T-cell (primary cell): ENCODE measurements around the gene CPEB1. TPM values are rescaled to one million over a fixed set of nuclear protein-coding genes. Genes with fewer than 3 reads are reported as not detected.

Source experiments
- ATAC-seq, 4 experiments: fragments of 200-7000 bp in 3 of 4; fragments of 150-1000 bp in 1 of 4; cut with Tn5 transposase; replicated peaks in 1 of 4; 1 replicate in 3 of 4; 2 replicates in 1 of 4; pipeline ENCODE4 v1.10.0; 2021; ENCODE audit warnings: moderate library complexity in 3 of 4, mild to moderate bottlenecking in 2 of 4, moderate number of reproducible peaks in 1 of 4
- CTCF ChIA-PET, 2 donors: fragments of 300-600 bp; sonication (Branson Sonifier 250); formaldehyde crosslinking; loops; one replicate each; lab custom pipeline; 2022; ENCODE audit warnings: antibody characterized with exemption in 2 of 2; lab: Charles Lee
- POLR2A ChIA-PET, 2 donors: fragments of 300-600 bp; sonication (Branson Sonifier 250); formaldehyde crosslinking; loops; one replicate each; lab custom pipeline; 2022; ENCODE audit warnings: antibody characterized with exemption in 2 of 2; lab: Charles Lee
- DNase-seq, 35 experiments: peaks; one replicate each; pipeline versions ENCODE4 v3.0.0 to v3.0.0-alpha.2; 2013 to 2023
- H3K27ac ChIP-seq: one replicate; pipeline ENCODE4 v1.5.1; 2013; ENCODE audit warnings: low read length
- H3K27me3 ChIP-seq, 2 experiments: replicated peaks in 1 of 2; 1 replicate in 1 of 2; 2 replicates in 1 of 2; pipeline versions ENCODE4 v1.6.1 to v1.7.0; 2013; ENCODE audit warnings: low read length in 1 of 2, mixed read lengths in 1 of 2; ENCODE audit not compliant: control insufficient read depth in 2 of 2, insufficient read depth in 2 of 2; ENCODE audit errors: extremely low read depth in 1 of 2
- H3K36me3 ChIP-seq, 2 donors: 1 replicate in 1 of 2; 2 replicates in 1 of 2; pipeline versions ENCODE4 v1.6.1 to v1.7.0; 2013; ENCODE audit warnings: low read length in 1 of 2; ENCODE audit not compliant: control insufficient read depth in 2 of 2, insufficient read depth in 1 of 2; ENCODE audit errors: extremely low read depth in 1 of 2
- H3K4me1 ChIP-seq, 2 experiments: 1 replicate in 1 of 2; 2 replicates in 1 of 2; pipeline versions ENCODE4 v1.6.1 to v1.7.0; 2013; ENCODE audit warnings: low read length in 2 of 2, mixed read lengths in 1 of 2; ENCODE audit not compliant: insufficient read depth in 2 of 2, control insufficient read depth in 1 of 2; ENCODE audit errors: extremely low read depth in 1 of 2
- H3K4me3 ChIP-seq, 2 donors: 1 replicate in 1 of 2; 2 replicates in 1 of 2; pipeline versions ENCODE4 v1.5.1 to v1.7.0; 2013; ENCODE audit warnings: mild to moderate bottlenecking in 2 of 2, low read length in 1 of 2, moderate library complexity in 1 of 2; ENCODE audit not compliant: control insufficient read depth in 1 of 2; ENCODE audit errors: extremely low read depth in 1 of 2
- H3K9me3 ChIP-seq: 2 replicates; pipeline ENCODE4 v1.7.0; 2013
- H3K27ac Mint-ChIP-seq, 2 donors: one replicate each; pipeline ENCODE4 v1.8.0; 2020 to 2021; ENCODE audit warnings: mild to moderate bottlenecking in 2 of 2, mixed read lengths in 2 of 2
- H3K27me3 Mint-ChIP-seq, 2 donors: one replicate each; pipeline ENCODE4 v1.8.0; 2021 to 2022; ENCODE audit warnings: mixed read lengths in 2 of 2
- H3K36me3 Mint-ChIP-seq: one replicate; pipeline ENCODE4 v1.8.0; 2021; ENCODE audit warnings: mixed read lengths
- H3K4me1 Mint-ChIP-seq, 3 donors: one replicate each; pipeline ENCODE4 v1.8.0; 2020 to 2022; ENCODE audit warnings: mixed read lengths in 3 of 3, mild to moderate bottlenecking in 1 of 3
- H3K4me3 Mint-ChIP-seq, 3 donors: one replicate each; pipeline ENCODE4 v1.8.0; 2020 to 2022; ENCODE audit warnings: mild to moderate bottlenecking in 3 of 3, mixed read lengths in 3 of 3, moderate library complexity in 3 of 3
- H3K9me3 Mint-ChIP-seq, 3 donors: one replicate each; pipeline ENCODE4 v1.8.0; 2020 to 2022; ENCODE audit warnings: mixed read lengths in 3 of 3
- WGBS: methylation state at CpG from one replicate; pipeline ENCODE4 v1.1.5; 2013; ENCODE audit warnings: missing lambda C conversion rate; ENCODE audit not compliant: insufficient coverage; 5-methylcytosine and 5-hydroxymethylcytosine counted together
- total RNA-seq, 35 experiments: library from RNA in 6 of 35; stranded (reverse) in 6 of 35; fragments of 120-200 nt in 1 of 35; gene quantifications; one replicate each; pipeline versions ENCODE4 v1.2.1 to v1.2.4 and lab custom pipeline; 2013 to 2026

Gene CPEB1
- total RNA-seq, 5 donors from 2014 or later (not counting 1 experiment from before 2014, with no cell fraction given): 0.33 to 1.3 (median 0.93) TPM

DNA sequence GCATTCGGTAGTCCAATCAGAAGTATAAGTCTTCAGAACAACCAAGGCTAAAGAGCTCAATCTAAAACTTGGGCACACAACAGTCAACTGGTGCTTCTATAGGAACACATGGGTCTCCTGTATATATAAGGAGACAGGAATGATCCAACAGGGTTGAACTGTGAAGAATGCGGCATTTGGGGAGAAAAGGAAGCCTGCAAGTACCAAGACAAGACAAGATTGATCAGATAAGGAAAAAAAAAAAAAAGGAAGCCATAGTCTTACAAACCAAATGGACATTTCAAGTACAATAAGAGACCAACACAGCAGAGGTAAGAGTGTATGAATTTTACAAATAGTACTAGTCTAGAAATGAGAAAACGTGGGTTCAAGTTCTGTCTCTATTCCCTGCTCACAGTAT is 6.5 kb downstream of the CPEB1 start:
- Mint-ChIP-seq H3K4me3 (no peak overlapping the region), H3K27me3 (peaks cover 56 to 59% of the 10 kb centered on the region in 2 donors), H3K9me3 (no peaks in the 10 kb centered on the region), H3K36me3 (no peaks in the 10 kb centered on the region), H3K27ac (no peak overlapping the region), H3K4me1 (no peaks in the 10 kb centered on the region)
- ATAC-seq: no peak
- WGBS: no CpG with 5 or more reads among the region's 3 CpGs
- no peaks in the 10 kb centered on the region for H3K9me3 ChIP-seq
- DNase-seq: no peak
- H3K4me3 ChIP-seq: no peak overlapping the region
- no peak overlapping the region for H3K27ac ChIP-seq
- ChIA-PET CTCF (interaction anchor here in 1 of 2 donors (0.7 kb wide), 1 partner anchor 301 kb away, joined by 4 read pairs; no protein-coding TSS in a partner anchor), POLR2A (interaction anchor here in 1 of 2 donors (0.6 kb wide), 1 partner anchor 44 kb away, joined by 9 read pairs; no protein-coding TSS in a partner anchor)
- no peaks in the 10 kb centered on the region for H3K36me3 ChIP-seq
- peaks cover 22 to 40% of the 10 kb centered on the region in 2 experiments for H3K27me3 ChIP-seq
- H3K4me1 ChIP-seq: no peaks in the 10 kb centered on the region

DNA sequence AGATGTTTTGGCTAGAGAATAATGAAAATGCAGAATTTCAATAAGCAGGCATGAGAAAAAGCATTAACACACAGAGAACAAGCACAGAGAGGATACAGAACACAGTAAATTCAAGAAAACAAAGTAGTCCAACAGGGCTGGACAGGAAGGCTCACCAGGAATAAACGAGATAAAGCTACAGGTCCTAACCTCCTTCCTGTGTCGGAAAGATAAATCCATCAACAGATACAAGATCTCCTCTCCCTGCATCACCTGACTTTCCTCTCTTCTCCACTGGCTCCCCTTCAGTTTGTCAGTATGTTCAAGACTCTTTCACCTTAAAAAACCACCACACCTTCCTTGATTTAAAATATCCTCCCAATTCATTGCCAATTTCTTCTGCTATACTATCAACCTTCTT is 11.4 kb downstream of the CPEB1 start:
- Histone ChIP-seq H3K4me1 (no peaks in the 10 kb centered on the region), H3K27me3 (peaks cover 3 to 26% of the 10 kb centered on the region in 2 experiments), H3K4me3 (no peak overlapping the region), H3K27ac (no peak overlapping the region), H3K36me3 (no peaks in the 10 kb centered on the region), H3K9me3 (no peaks in the 10 kb centered on the region)
- H3K9me3 Mint-ChIP-seq: no peaks in the 10 kb centered on the region
- no peak for DNase-seq
- H3K4me3 Mint-ChIP-seq: no peak overlapping the region
- 70% methylated on average over 2 of the region's 2 CpGs for WGBS
- H3K4me1 Mint-ChIP-seq: no peaks in the 10 kb centered on the region
- H3K27ac Mint-ChIP-seq: no peak overlapping the region
- ATAC-seq: no peak
- CTCF ChIA-PET: no interaction called here
- POLR2A ChIA-PET: no interaction called here
- peaks cover 30 to 44% of the 10 kb centered on the region in 2 donors for H3K27me3 Mint-ChIP-seq
- H3K36me3 Mint-ChIP-seq: no peaks in the 10 kb centered on the region

DNA sequence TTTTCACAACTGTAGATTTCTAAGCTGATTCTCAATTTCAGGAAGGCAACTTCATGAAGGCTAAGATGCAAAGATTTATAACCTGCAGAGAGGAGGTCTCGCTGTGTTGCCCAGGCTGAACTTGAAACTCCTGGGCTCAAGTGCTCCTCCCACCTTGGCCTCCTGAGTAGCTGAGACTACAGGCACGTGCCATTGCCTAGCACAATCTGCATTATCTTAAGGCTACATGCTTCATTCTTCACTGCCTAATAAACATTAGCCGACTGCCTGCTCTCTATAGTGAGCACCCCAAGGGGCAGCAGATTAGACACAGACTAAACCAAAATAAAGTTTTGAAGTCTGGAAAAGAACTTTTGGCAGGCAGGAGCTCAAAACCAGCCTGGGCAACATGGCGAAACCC is 17.1 kb downstream of the CPEB1 start:
- ChIA-PET POLR2A (no interaction called here), CTCF (no interaction called here)
- Mint-ChIP-seq H3K27me3 (peaks cover 6 to 9% of the 10 kb centered on the region in 2 donors), H3K36me3 (no peaks in the 10 kb centered on the region), H3K4me3 (no peak overlapping the region), H3K9me3 (no peaks in the 10 kb centered on the region), H3K4me1 (no peaks in the 10 kb centered on the region), H3K27ac (no peak overlapping the region)
- peaks cover 2 to 3% of the 10 kb centered on the region in 2 experiments for H3K27me3 ChIP-seq
- ATAC-seq (no peak), DNase-seq (no peak)
- no peaks in the 10 kb centered on the region for H3K36me3 ChIP-seq
- no peak overlapping the region for H3K27ac ChIP-seq
- H3K9me3 ChIP-seq: no peaks in the 10 kb centered on the region
- no peak overlapping the region for H3K4me3 ChIP-seq
- H3K4me1 ChIP-seq: no peaks in the 10 kb centered on the region
- 74% methylated on average over 3 of the region's 4 CpGs for WGBS

DNA sequence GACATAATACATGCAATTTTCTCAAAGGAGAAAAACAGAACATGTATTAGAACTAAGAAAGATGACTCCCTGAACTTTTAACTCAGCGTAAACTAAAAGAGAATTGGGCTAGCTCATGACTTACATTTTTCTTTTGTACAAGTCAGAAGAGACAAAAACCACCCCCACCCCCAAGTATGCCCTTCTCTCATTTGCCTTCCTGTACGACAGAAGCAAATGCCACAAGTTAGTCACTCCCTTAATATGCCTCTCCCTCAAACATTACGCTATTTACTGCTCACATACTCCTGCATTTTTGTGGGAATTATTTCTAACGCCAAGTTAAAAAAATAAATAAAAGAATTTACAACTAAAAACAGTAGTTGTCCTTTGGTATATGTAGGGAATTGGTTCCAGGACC is 22.0 kb downstream of the CPEB1 start:
- ChIA-PET CTCF (no interaction called here), POLR2A (no interaction called here)
- H3K36me3 ChIP-seq: no peaks in the 10 kb centered on the region
- H3K27me3 ChIP-seq: peaks cover 0 to 2% of the 10 kb centered on the region in 2 experiments
- H3K27ac ChIP-seq: no peak overlapping the region
- ATAC-seq (no peak), DNase-seq (no peak)
- H3K27me3 Mint-ChIP-seq: peaks cover 0 to 4% of the 10 kb centered on the region in 2 donors
- no peaks in the 10 kb centered on the region for H3K4me1 Mint-ChIP-seq
- no peaks in the 10 kb centered on the region for H3K4me1 ChIP-seq
- H3K4me3 ChIP-seq: no peak overlapping the region
- 84% methylated on average over 2 of the region's 4 CpGs for WGBS
- no peak overlapping the region for H3K27ac Mint-ChIP-seq
- H3K4me3 Mint-ChIP-seq: no peak overlapping the region
- no peaks in the 10 kb centered on the region for H3K36me3 Mint-ChIP-seq
- H3K9me3 Mint-ChIP-seq: no peaks in the 10 kb centered on the region
- H3K9me3 ChIP-seq: no peaks in the 10 kb centered on the region

DNA sequence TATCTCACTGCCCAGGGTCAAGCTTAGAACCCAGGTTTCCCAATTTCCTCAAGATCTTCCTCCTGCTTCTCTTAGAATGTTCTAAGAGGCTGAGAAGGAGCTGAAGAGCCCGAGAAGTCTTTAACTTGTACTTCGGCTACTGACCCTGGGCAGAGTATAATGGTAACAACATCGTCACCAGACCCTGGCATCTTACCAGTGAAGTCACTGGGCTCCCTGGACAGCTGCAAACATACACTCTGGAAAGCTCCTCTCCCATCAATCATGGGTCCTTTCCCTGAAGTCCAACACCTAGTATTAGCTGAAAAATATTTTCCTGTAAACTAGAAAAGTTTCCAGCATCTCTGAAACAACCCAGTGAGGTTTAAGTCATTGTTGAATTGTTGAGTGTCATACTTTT is 22.7 kb downstream of the CPEB1 start:
- Mint-ChIP-seq H3K4me1 (no peaks in the 10 kb centered on the region), H3K4me3 (no peak overlapping the region), H3K9me3 (no peaks in the 10 kb centered on the region), H3K36me3 (no peaks in the 10 kb centered on the region), H3K27me3 (peaks cover 0 to 4% of the 10 kb centered on the region in 2 donors), H3K27ac (no peak overlapping the region)
- H3K36me3 ChIP-seq: no peaks in the 10 kb centered on the region
- ChIA-PET CTCF (no interaction called here), POLR2A (no interaction called here)
- DNase-seq: no peak
- no peaks in the 10 kb centered on the region for H3K9me3 ChIP-seq
- H3K27me3 ChIP-seq: peaks cover 0 to 2% of the 10 kb centered on the region in 2 experiments
- no peak overlapping the region for H3K27ac ChIP-seq
- no peak overlapping the region for H3K4me3 ChIP-seq
- 100% methylated on average over 1 of the region's 3 CpGs for WGBS
- no peaks in the 10 kb centered on the region for H3K4me1 ChIP-seq
- ATAC-seq: no peak

DNA sequence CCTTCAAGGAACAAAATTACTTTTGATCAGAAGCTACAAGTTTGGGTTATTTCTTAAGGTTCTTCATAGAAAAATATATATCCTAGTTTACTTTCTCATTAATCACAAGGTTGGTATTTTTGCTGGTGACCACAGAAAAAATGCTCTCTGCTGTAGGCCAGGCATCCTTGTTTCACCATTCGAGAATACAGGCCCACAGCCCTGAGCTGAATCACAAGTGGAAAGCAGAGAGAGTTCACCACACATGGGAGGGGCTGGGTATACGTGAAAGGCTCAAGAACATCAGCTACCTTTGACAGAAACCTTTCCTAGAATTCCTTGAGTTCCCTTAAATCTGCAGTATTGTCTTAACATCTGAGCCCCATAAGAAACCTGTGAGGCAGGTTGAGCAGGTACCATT is 23.2 kb downstream of the CPEB1 start:
- no peaks in the 10 kb centered on the region for H3K36me3 Mint-ChIP-seq
- DNase-seq (no peak), ATAC-seq (no peak)
- H3K9me3 Mint-ChIP-seq: no peaks in the 10 kb centered on the region
- H3K27me3 ChIP-seq: peaks cover 0 to 2% of the 10 kb centered on the region in 2 experiments
- ChIA-PET POLR2A (no interaction called here), CTCF (no interaction called here)
- no peak overlapping the region for H3K4me3 Mint-ChIP-seq
- no peak overlapping the region for H3K27ac Mint-ChIP-seq
- H3K4me1 Mint-ChIP-seq: no peaks in the 10 kb centered on the region
- peaks cover 0 to 4% of the 10 kb centered on the region in 2 donors for H3K27me3 Mint-ChIP-seq
- no peak overlapping the region for H3K4me3 ChIP-seq
- H3K4me1 ChIP-seq: no peaks in the 10 kb centered on the region
- no peaks in the 10 kb centered on the region for H3K36me3 ChIP-seq
- no peak overlapping the region for H3K27ac ChIP-seq
- no peaks in the 10 kb centered on the region for H3K9me3 ChIP-seq
- 33% methylated on average over 1 of the region's 2 CpGs for WGBS
